Measurements from ENCODE around the gene ASCC1.
"Not testable (repeated sequence)": the region's sequence is repeated elsewhere in the genome, so short reads cannot be mapped to it uniquely, and the experiment has no call there.

The ASCC1 gene

GRCh38 chr10:72248468-72249151 lies 32.5 kb upstream of the ASCC1 start:
- peak; percentile 77 for DNase-seq

GRCh38 chr10:72245949-72246525 lies 30.0 kb upstream of the ASCC1 start:
- no peak for DNase-seq

GRCh38 chr10:72244573-72245038 lies 28.5 kb upstream of the ASCC1 start:
- DNase-seq = no peak

GRCh38 chr10:72243822-72244437 lies 27.9 kb upstream of the ASCC1 start:
- DNase-seq = peak; percentile 93

GRCh38 chr10:72242675-72243074 lies 26.6 kb upstream of the ASCC1 start:
- DNase-seq = no peak

GRCh38 chr10:72241691-72242252 lies 25.7 kb upstream of the ASCC1 start:
- no peak for DNase-seq

- DNase-seq = no peak
These were observed 24.3 kb upstream of the ASCC1 start for GRCh38 chr10:72240371-72240770.

DNA sequence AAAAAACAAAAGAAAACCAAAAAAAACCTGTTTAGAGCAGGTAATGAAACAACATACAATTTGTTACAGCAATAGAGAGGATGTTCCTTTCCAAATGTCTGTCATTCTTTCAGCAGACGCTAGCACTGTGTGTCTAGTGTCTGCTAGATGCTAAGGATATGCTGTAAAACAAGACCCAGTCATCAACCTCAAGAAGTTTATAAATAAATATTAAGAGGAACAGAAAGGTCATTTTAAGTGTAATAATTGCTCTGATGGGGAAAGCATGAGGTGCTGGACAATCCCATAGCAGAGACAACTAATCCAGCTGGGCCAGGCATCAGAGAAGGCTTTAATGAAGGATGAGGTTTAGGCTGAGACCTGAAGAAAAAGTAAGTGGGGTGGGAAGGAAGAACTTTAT lies 23.3 kb upstream of the ASCC1 start:
- no peak for DNase-seq

- DNase-seq = no peak
These were observed 22.5 kb upstream of the ASCC1 start for GRCh38 chr10:72238392-72239175.

DNA sequence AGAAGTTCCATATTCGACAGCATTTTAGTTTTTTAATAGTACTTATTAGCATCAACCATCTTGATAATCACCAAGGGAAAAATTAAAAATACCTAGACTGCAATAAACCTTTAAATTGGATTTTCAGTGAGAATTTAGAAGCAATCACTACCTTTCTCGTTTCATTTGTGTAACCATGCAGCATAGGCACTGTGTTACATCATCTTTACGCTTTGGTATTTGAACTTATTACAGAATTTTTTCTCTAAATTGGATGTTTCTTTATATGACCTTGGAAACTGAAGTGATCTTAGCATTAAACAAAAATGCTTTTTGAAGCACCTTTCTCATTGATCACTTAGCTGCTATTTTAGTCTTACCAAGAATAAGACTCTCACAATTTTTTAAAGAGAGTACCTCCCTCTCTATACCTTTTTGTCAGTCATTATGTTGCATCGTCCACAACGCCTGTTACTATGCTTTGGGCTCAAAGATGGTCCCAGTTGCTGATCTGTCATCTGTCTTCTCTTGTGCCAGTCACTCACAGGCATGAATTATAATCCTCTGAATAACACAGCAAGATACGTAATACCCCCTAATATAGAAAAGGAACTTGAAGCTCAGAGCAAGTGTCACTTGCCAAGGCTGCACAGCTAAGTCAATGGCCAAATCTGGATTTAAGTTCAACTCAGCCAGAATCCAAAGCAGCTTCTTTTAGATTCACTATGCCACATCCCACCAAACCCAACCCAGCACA lies 19.6 kb upstream of the ASCC1 start:
- no peak for DNase-seq

GRCh38 chr10:72234560-72235095 lies 18.6 kb upstream of the ASCC1 start:
- no peak for DNase-seq

GRCh38 chr10:72233621-72234020 lies 17.5 kb upstream of the ASCC1 start:
- no peak for DNase-seq

GRCh38 chr10:72229261-72230251 lies 13.5 kb upstream of the ASCC1 start:
- DNase-seq = no peak

DNA sequence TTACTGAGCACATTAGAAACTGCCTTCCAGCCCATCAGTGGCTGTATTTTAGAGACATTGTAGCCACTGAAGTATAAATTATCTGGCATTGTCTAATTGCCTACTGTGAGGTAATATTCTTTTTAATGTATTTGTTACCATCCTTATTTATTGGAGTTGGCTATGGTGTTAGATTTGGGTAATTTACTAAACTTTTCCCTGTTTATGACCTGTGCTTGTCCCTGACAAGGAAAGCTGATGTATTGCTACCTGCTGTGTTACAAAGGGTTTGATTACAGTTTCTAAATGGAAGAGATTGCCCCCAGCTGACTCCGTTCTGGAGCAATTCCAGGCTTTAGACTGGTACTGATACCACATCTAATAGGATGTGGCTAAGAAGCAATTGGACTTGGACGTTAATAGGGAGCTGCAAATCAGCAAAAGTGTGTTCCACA lies 12.3 kb upstream of the ASCC1 start:
- no peak for DNase-seq

DNA sequence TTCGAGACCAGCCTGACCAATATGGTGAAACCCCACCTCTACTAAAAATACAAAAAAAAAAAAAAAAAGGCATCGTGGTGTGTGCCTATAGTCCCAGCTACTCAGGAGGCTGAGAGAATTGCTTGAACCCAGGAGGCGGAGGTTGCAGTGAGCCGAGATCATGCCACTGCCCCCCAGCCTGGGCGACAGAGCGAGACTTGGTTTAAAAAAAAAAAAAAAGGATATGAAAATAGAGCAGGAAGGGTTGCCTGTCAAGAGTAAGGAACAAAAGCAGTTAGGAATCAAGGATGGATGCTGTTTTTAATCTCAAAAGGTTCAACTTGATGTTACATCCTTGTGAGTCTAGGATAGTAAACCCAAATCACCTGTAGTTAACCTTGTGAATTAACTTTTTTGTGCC lies 11.8 kb upstream of the ASCC1 start:
- no peak for DNase-seq

- no peak for DNase-seq
These were observed 10.4 kb upstream of the ASCC1 start for GRCh38 chr10:72226418-72227027.

DNA sequence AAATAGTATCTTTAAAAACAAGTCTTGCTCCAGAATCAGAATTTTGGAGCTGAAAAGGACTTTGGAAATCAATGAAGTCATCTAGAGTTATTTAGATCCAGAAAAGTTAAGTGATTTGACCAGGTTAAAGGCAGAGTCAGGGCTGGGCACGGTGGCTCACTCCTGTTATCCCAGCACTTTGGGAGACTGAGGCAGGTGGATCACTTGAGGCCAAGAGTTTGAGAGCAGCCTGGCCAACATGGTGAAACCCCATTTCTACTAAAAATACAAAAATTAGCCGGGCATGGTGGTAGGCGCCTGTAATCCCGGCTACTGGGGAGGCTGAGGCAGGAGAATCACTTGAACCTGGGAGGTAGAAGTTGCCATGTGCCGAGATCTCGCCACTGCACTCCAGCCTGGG lies 8.1 kb upstream of the ASCC1 start:
- DNase-seq = not testable (repeated sequence)

DNA sequence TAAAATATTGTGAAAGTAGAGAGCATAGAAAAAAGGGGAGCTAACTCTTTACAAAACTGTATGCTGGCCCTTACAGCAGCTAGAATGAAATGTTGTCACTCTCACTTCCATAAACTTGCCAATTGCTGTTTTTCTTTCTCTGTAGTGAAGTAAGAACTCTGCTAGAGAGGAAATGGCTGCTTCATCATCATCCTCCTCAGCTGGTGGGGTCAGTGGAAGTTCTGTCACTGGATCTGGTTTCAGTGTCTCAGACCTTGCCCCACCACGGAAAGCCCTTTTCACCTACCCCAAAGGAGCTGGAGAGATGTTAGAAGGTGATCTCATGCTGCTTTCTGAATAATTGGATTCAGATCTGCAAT lies 7.6 kb upstream of the ASCC1 start:
- DNase-seq = no peak

- no peak for DNase-seq
These were observed 5.2 kb upstream of the ASCC1 start for GRCh38 chr10:72221278-72221677.

- no peak for DNase-seq
These were observed 4.6 kb upstream of the ASCC1 start for GRCh38 chr10:72220637-72221036.
